ENCODE measurements around the gene TSPO.

Gene TSPO

DNA sequence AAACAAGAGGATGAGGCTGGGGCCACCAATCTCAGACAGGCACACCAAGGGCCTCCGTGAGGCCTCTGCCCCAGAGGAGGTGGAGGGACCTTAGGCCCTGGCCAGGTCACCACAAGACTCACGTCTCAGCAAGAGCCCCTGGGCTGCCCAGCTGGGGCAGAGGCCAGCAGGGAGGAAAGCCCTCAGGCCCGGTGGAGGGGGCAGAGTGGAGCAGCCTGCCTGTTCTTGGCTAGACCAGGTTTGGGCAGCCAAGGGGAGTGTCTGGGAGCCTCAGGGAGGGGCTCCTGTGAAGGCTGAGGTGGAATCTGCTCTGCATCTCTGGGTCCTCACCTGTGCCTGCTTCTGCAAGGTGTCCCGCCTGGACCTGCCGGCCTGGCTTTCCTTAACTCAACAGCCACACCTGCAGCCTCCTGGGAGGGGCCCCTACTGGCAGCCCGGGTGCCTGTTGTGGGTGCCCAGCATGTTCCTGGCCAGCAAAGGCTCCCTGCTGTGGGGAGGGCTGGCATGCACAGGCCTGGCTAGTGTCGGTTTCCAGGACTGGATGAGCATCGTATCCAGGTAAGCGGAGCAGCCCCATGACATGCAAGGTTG, 23.7 kb downstream of the TSPO start:
- no peak for FAIRE-seq
- DNase-seq (ENCODE audit: insufficient read length, low spot score): no peak

DNA sequence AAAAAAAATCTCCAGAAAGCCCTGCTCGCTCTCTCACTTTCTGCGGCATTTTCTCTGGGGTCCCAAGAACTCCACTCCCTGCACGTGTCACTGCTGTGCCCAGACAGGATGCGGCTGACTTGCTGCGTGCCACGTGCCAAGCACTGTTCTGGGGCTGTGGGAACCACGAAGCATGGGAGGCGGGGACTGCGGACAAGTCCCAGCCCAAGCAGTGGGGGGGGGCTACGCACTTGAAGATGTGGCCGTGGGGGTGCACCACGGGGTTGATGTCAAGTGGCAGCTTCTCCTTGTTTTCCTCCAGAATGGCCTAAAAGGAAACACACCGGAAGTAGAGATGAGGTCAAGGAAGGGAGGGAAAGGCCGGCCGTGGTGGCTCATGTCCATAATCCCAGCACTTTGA, 24.7 kb downstream of the TSPO start:
- DNase-seq (ENCODE audit: insufficient read length, low spot score) (no peak), FAIRE-seq (no peak)

DNA sequence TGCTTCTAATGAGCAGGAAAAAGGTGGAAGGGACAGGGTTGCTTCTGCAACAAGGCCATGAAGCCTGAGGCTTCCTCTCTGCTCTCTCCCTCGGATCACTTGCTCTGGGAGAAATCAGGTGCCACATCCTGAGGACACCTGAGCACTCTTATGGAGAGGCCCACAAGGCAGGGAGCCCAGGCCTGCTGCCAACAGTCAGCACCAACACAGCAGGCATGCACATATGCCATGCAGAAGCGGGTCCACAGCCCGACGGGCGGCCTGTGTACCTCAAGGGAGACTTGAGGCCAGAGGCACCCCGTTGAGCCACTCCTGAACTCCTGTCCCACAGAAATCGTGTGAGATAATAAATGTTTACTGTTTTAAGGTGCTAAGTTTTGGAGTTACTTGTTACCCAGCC, 26.1 kb downstream of the TSPO start:
- FAIRE-seq: no peak

DNA sequence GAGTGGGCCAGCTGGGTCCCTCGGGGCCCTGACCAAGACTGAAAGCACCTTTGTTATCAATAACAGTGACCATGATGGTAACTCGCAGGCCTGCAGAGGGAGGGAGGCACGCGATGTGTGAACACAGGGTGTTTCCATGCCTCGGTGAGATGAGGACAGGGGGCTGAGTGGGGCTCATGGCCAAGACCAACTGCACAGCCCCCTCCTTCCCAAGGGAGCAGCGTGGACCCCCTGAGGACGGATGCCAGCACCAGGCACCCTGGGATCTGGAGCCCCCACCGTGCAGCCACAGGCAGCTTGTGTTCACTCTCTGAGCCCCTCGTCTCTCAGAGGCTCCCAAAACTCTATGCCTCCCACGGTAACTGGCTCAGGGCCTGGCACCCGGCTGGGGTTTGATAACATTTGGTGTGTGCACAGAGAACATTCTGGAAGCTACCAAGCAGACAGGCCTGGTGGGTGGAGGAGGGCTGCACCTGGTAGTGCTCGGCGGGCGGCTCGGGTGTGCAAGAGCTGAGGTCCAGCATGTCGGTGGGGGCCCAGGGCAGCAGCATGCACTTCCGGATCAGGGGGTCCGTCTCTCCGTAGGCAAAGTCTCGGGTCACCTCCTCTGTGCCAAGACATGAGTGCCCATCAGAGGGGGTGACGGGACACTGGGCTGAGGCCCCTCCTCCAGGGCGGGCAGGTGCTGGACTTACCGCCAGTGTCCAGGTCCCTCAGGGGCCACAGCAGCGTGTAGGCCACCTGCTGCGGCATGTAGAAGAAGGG, 28.0 kb downstream of the TSPO start:
- FAIRE-seq (no peak), DNase-seq (ENCODE audit: insufficient read length, low spot score) (no peak)

More for the DNA sequence above, 26.1 kb downstream of the TSPO start:
- no peak for DNase-seq (ENCODE audit: insufficient read length, low spot score)

DNA sequence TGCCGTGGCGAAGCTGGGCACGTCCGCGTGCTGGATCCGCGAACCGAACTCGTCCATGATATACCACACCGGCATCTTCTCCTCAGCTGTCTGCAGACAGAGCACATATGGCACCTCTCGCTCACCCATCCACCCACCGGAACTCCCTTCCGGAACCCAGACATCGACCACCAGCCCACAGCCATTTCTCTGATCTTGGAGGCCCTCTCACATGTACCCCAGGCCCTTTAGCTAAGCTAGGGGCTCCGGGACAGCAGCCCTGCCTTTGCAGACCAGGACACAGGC, 28.5 kb downstream of the TSPO start:
- DNase-seq (ENCODE audit: insufficient read length, low spot score) (no peak), FAIRE-seq (no peak)

DNA sequence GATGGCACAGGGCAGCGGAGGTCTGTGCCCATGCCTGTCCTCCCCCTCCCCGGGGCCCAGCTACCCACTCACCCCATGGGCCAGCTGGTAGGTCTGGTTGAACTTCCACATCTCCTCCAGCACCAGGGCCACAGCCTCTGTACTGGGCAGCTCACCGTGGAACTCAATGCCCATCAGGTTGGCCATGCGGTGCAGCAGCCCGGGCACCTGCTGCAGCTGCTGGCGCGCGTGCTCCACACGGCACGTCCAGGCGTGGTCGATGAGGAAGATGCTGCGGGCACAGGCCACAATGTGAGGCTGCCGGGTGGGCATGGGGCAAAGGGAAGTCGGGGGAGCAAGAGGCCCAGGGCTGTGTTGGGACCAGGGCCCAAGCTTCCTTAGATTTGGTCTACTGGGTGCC, 29.3 kb downstream of the TSPO start:
- FAIRE-seq (no peak), DNase-seq (ENCODE audit: insufficient read length, low spot score) (no peak)

DNA sequence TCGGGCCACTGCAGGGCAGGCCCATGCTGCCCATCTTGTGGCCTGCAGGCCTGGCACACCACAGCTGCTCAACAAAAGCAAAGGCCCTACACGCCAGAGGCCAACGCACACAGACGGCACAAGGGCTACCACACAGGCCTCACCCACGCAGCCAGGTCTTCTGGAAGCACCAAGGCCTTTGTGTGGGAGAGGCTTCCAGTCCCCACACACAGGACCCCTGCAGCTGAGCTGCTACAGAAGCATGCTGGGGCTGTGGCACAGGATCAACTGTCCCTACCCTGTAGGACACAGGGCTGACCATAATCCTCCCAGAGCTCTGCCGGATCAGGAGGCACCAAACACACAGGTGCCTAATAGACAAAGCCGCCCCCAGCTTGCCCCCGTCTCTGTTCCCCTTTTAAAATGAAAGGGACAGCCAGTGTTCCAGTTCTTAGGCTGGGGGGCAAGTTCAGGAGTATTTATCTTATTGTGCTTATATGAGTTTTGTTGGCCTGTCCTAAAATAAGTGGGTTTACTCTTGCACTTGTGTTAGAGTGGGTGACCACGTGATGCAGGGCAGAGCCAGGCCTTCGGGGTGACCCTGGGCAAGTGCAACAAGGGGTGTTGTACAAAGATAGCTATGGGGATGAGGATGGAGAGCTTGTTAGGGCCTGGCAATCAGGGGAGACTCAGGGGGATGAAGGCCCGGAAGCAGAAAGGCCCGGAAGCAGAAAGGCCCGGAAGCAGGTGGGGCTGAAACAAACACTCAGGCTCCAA, 30.1 kb downstream of the TSPO start:
- FAIRE-seq: no peak
- no peak for DNase-seq (ENCODE audit: insufficient read length, low spot score)

DNA sequence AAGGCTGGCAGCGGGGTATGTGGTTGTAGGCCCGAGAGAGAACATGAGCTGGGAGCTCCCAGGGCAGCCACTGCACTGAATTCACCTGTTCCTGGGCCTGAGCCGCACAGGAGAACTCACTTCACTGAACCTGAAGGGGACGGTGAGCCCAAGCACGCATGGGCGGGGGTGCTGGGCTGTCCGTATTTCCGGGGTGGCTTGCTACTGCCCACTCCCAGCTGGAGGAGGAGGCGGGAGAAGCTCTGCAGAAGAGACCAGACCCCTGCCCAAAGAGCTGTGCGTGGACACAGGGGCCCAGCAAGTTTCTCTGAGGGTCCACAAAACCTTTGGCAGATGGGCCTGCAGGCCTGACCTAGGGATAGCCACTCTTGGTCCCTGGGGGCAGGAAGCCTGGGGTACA, 30.8 kb downstream of the TSPO start:
- DNase-seq (ENCODE audit: insufficient read length, low spot score) (no peak), FAIRE-seq (no peak)

DNA sequence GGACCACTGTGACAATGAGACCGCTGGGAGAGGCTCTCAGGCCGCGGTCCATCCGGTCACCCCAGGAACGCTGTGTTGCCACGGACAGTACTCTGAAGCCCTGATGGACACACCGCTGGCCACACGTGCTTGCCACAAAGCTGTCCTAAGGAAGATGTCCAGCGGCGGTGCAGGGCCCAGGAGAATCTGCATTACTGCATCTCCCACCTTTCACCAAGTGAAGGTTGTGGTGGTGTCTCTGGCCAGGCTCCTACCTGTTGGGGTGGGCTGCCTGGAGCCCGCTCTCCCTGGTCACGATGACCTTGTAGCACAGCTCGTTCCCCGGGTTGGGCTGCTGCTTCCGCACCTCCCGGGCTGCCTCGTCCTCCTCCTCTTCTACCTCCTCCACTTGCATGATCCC, 31.4 kb downstream of the TSPO start:
- DNase-seq (ENCODE audit: insufficient read length, low spot score) (no peak), FAIRE-seq (no peak)

DNA sequence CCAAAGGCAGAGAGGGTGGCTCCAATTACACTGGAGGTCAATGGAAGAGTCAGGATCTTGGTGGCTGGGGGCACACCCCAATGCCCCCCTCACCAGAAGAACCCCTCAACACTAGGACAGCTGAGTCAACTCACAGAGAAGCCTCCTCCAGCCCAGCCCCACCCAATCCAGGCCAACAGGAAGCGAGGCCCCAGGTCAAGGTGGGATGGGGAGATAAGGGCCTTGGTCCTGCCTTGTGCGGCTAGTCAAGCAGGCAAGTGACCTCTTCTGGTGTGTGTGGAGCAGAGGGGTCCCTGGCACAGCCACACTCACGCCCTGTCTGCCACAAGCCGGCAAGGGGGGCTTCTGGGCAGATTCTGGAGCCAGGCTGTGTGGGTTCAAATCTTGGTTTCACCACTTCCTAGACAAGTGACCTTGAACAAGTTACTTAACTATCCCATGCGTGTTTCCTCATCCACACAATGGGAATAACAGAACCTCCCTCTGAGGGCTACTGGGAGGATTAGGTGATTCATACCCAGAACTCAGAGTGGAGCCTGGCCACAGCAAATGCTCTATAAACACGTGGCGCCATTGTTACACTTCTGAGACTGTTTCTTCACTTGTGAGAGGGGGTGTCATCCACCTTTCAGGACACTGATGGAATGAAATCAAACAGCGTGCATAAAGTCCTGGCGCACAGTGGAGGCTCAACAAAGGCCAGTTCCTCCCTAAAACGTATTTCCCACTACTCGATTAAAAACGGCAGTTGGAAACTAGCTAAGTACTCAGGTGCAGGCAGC, 32.3 kb downstream of the TSPO start:
- DNase-seq (ENCODE audit: insufficient read length, low spot score): no peak
- FAIRE-seq: no peak

DNA sequence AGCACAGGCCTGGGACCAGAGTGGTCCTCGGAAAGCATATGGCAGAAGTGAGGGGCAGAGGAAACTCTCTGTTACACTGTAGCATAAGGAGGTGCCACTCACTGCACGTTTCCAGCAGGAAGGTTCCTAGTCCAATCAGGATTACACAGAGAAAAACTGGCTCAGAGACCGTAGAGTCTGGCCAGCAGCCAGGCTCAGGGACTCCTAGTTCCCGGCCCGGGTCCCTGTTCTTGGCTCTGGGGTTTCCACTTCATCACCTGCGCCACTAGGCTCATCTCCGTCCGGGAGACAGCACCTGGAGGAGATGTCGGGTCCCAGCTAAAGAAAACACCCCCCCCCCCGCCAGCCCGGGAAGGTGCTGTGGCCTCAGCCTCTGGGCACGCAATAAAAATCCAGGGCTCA, 34.5 kb downstream of the TSPO start:
- FAIRE-seq (peak; percentile 14), DNase-seq (ENCODE audit: insufficient read length, low spot score) (no peak)

DNA sequence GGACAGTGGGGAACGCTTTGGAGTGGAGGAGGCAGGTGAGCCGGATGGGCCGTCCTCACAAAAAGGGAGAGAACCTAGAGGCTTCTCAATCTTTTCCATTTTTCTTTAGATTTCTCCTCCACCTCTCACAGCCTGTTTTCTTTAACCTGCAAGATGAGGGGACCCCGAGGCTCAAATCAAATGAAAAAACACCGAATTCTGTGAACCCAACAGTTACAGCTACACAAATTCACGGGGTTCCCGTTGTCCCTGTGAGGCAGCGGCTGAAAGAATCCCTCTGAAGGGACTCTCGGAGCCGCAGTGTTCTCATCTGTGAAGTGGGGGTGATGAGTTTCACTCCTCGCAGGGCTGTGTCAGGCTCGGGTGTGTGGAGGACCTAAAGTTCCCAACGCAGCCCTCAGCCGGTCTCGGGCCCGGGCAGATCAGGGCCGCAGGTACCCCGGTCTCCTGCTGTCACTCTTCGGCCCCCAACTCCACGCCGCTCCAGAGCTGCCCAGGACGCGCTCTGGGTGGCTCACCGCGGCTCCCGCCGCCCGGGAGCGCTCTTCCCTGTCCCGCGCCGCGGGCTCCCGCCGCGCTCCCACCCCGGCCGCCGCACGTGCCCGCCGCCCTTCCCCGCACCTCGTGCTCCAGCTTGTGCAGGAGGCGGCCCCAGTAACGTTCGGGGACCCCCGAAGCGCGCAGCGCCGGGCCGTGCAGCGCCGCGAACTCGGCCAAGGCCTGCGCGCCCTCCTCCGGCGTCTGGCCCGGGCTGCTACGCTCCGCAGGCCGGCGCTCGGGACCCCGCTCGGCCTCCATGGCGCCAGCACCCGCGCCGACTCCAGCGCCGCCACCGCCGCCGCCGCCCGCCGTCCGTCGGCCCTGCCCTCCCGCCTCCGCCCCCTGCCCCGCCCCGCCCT, 35.2 kb downstream of the TSPO start, which contains the start of gene TTLL12:
Gene TTLL12, minus strand, starts transcription at position 863 of the 899 bp plus-strand sequence. Its CDS starts 65 bp downstream, at position 798.
- DNase-seq (ENCODE audit: insufficient read length, low spot score): peak; percentile 82
- FAIRE-seq: peak; percentile 85

DNA sequence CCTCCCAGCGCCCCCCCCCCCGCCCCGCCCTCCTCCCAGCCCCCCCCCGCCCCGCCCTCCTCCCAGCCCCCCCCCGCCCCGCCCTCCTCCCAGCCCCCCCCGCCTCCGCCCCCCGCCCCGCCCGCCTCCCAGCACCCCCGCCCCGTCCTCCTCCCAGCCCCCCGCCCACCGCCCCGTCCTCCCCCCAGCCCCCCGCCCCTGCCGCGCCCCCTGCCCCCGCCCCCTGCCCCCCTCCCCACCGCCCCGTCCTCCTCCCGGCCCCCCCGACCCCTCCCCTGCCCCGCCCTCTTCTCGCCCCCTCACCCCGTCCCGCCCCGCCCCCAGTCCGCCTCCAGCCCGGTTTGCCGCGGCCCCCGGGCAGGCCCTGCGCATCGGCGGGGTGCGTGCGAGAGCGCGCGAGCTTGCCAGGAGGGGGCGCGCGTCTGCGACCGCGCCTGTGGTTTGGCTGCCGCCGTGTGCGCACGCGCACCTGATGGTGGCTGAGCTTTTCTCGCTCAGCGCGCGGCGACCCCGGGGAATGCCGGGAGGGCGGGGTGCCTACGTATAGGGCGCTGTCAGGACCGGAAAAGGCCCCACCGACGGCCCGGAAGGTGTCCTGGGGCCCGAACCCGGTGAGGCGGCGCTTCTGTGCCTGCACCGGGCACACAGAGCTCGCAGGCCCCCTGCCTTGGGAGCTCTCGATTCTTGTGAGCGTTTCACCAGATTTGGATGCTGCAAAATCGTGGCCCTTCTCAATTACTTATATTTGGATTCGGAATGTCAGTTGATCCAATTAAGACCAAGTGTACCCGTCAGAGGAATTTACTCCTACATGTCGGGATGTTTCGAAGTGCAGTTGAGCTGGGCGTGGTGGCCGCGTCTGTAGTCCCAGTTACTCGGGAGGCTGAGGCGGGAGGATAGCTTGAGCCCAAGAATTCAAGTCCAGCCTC, 36.1 kb downstream of the TSPO start:
- FAIRE-seq: peak; percentile 99

DNA sequence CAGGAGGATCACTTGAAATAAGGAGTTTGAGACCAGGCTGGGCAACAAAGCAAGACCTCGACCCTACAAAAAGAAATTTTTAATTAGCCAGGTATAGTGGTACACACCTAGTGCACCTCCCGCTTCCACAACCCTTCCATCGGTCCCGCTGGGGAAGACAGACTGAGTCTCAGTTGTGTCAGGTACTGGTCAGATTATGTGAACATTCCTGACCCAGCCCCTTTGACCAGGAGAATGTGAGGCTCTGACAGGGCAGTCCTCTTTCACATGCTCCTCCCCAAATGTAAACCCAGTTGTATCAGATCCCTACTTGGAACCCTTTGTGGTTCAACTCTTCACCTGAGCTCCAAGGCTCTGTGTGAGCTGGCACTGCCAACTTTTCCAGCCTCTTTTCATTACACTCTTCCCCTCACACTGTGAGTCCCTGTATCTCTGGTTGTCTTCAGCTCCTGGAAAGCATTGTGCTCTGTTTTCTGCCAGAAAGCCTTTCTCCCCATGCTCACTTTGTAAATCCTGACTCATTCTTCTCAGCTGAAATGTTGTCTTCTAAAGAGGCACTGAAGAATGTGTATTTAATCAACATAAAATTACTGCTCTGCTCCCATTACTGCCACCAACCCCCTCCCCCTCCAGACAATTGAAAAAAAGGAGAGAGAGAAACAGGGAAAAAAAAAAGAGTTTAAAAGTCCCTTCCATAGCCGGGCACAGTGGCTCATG, 37.6 kb downstream of the TSPO start:
- no peak for DNase-seq (ENCODE audit: insufficient read length, low spot score)
- no peak for FAIRE-seq

More for the DNA sequence above, 36.1 kb downstream of the TSPO start:
- peak; percentile 97 for DNase-seq (ENCODE audit: insufficient read length, low spot score)

DNA sequence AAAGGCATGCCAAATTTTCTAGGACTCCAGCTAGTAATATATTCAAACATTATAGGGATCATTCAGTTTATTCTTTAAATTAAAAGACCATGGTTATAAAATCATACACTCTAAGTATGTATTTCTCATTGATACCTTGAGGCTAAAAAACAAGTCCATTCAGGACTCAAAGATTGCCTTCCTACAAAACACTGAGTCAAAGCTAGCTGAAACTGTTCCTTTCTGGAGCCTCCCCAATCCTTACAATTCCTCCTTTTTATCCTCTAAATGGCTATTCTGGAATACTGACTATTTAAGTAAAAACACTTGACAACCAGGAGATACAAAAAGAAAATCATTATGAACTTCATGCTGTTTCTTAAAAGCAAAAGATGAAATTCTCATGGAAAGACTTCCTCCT, 40.5 kb downstream of the TSPO start:
- FAIRE-seq: no peak
- no peak for DNase-seq (ENCODE audit: insufficient read length, low spot score)

DNA sequence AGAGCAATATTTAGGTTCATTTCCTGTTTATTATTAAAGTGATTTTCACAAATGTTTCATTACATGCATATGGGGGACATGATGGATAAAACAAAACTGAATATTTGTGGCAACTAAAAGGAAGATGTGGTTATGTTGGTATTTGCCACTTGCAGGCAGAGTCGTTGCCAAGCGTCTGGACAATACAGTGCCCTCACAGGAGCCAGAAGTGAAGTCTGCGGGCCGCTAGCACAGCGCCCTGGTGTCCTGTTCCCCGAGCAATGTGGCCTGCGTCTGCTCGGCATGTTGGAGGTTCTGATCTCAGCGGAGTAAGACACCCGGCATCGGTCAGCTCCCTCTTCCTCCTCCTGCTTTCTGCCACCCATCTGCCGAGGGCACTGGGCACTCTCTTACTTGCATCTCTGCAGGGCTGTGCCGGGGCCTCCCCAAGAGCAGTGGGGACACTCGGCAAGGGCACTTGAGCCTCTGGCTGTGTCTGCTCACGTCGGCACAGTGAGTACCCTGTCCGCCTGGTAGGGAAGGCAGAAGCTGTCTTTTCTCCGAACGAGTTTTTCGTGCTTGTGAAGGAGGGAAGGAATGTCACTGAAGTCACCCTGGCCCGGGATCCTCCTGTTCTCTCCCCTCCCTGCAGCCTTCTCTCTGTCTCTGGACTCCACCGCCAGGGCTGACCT, 46.0 kb downstream of the TSPO start:
- FAIRE-seq: no peak
- DNase-seq (ENCODE audit: insufficient read length, low spot score): no peak

DNA sequence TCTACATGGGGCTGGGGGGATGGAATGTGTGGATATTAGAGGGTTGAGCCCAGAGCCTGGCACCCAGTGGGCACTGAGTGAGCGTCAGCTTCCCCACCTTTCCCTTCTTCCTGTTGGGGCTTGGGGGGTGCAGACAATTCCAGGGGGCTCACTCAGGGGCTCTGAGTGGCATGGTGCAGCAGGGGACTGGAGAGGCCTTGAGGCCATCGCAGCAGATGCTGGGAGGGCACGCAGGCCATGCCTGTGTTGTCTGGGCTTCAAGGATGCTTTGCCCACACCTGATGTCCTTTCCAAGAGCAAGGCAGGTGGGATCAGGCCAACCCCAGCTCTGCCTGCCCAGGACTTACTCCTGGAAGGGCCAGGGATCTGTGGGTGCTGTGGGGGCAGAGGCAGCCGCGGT, 46.8 kb downstream of the TSPO start:
- FAIRE-seq (no peak), DNase-seq (ENCODE audit: insufficient read length, low spot score) (no peak)

DNA sequence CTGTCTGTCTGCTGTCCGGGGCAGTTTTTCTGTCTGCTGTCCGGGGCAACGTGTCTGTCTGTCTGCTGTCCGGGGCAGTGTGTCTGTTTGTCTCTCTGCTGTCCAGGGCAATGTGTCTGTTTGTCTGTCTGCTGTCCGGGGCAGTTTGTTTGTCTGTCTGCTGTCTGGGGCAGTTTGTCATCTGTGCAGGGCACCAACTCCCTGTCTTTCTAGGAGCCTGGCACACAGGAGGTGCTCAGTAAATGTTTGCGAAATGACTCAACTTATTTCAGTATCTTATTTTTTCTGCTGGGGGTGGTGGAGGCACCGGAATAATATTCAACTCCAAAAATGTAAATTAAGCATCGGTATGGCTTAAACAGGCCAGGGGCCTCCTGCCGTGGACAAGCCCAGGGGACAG, 47.6 kb downstream of the TSPO start:
- DNase-seq (ENCODE audit: insufficient read length, low spot score) (no peak), FAIRE-seq (no peak)

Measured in GM19239 (cell line).